PC-9 (cell line): ENCODE results near the gene CHRNA9.

Source experiments
- EZH2 ChIP-seq: fragments of 200-600 bp; sonication (generic); IDR thresholded peaks from 2 replicates; pipeline ENCODE4 v1.8.0; 2017; ENCODE audit warnings: antibody characterized with exemption, low read depth
- TF ChIP-seq, protein P1 (sequence below): fragments of 200-600 bp; sonication (generic); conservative IDR thresholded peaks from 2 replicates; pipeline ENCODE4 v1.6.1; 2017; ENCODE audit warnings: mixed run types, antibody characterized with exemption, mild to moderate bottlenecking, moderate library complexity

GRCh38 chr4:40389986-40390385 is 54.9 kb downstream of the CHRNA9 start:
- TF ChIP-seq, protein P1, sequence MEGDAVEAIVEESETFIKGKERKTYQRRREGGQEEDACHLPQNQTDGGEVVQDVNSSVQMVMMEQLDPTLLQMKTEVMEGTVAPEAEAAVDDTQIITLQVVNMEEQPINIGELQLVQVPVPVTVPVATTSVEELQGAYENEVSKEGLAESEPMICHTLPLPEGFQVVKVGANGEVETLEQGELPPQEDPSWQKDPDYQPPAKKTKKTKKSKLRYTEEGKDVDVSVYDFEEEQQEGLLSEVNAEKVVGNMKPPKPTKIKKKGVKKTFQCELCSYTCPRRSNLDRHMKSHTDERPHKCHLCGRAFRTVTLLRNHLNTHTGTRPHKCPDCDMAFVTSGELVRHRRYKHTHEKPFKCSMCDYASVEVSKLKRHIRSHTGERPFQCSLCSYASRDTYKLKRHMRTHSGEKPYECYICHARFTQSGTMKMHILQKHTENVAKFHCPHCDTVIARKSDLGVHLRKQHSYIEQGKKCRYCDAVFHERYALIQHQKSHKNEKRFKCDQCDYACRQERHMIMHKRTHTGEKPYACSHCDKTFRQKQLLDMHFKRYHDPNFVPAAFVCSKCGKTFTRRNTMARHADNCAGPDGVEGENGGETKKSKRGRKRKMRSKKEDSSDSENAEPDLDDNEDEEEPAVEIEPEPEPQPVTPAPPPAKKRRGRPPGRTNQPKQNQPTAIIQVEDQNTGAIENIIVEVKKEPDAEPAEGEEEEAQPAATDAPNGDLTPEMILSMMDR = no peak
- no peak for TF ChIP-seq EZH2
